SHP77 treated with DMSO at 0.1 percent for 48 hours (cell line): Measurements from ENCODE around the gene PSPN.
A peak's percentile ranks its signal among the peaks of the same experiment; 100 is the strongest.

Source experiments
- DNase-seq: peaks from one replicate; lab custom pipeline; 2025; lab: John Stamatoyannopoulos, UW

Gene PSPN

GRCh38 chr19:6375411-6376010 lies at the start of gene PSPN:
TSS of gene PSPN (minus strand) at chr19:6375933. CDS start at chr19:6375849, 84 bp downstream.
- DNase-seq = no peak

DNA sequence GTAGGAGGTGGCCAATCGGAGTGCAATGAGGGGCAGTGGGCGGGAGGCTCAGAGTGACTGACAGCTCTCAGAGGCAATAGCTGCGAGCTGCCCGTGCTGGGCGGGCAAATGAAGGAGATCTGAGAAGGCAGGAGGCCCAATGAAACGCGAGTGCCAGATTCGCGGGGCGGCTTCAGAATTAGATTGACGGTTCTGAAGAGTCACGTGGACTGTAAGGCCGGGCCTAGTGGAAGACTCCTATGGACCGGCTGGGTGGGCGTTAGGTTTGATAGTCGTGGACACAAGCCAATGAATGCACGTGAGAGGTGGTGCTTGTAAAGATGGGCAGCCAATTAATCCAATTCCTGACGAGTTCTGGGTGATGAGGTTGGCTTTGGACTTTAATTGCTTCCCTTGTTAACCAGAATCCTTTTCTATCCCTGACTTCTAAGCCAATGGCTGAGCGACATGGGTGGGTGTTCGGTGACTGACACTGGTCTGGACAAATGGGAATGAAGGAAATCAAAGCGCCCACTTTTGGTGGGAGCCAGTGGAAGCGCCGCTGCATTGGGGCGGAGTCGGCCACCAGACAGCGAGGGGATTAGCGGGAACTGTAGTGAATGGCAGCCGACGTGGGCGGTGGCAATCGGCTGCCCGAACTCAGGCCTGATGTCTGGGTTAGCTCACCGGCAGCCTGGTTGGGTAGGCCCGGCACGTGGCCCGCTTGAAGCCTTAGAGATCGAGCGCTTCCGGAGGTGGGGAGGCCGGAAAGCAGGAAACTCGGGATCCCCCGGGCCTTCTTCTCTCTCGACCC lies 49.4 kb upstream of the PSPN start:
- DNase-seq = peak; percentile 100

DNA sequence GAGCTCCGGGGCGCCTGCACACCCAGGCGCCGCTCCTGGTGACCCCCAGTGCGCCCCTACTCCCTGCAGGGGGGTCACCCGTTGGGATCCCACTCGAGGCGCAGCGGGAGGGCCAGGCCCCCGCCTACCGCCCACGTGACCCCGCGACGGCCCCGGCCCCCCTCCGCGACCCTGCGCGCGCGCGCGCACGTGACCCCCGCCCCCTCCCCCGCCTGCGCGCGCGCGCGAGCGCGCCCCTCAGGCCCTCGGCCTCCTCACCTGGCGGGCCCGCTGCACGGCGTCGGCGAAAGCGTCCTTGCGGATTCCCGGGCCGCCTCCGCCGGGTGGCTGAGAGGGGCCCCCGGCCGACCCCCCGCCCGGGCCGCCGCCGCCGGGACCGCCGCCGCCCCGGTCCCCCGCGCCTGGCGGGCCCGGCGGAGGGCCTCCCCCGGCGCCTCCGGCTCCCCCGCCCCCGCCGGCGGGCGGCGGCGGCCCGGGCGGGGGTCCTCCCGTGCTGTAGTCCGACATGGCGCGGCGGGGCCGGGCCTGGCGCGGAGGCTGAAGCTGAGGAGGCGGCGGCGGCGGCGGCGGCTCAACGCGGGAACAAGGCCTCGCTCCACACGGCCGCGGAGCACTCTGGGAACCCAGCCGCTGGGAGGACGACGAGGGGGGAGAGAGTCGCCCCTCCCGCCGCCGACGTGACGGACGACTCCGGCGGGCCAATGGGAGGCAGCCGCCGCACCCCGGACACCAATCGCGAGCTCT lies 48.6 kb upstream of the PSPN start, which contains the start of gene KHSRP:
Gene KHSRP (minus strand): TSS at position 617 of the 744 bp plus-strand sequence. CDS start 110 bp downstream, at position 507.
- DNase-seq = no peak

DNA sequence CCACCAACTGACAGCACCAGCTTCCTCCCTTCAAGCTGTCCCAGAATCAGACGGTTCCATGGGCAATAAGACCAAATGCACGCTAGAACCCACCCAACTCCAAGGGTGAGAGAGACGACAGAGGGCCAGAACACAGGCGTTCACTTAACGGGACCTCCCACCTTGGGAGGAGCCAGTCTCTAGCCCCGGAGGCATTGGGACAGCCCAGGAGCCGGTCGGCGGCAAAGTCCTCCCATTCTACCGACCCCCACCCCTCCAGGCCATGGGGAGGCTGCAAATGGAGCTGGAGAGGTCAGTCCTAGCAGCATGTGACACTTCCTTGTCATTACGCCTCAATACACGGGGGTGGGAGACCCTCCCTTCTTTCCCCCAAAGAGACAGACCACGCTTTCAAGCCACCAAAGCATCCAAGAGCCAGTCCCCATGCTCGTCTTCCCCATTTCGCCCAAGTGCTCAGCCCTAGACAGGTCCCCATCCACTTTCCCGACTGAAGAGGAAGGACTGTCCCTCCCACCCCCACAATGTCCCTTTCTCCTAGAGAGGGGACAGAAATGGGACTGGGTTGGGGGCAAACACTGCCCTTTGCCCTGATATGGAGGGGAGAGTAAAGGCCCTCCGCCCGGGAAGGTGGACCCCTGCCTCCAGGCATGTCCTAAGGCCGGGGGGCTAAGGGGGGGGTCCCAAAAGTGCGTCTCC lies 47.9 kb upstream of the PSPN start:
- no peak for DNase-seq

DNA sequence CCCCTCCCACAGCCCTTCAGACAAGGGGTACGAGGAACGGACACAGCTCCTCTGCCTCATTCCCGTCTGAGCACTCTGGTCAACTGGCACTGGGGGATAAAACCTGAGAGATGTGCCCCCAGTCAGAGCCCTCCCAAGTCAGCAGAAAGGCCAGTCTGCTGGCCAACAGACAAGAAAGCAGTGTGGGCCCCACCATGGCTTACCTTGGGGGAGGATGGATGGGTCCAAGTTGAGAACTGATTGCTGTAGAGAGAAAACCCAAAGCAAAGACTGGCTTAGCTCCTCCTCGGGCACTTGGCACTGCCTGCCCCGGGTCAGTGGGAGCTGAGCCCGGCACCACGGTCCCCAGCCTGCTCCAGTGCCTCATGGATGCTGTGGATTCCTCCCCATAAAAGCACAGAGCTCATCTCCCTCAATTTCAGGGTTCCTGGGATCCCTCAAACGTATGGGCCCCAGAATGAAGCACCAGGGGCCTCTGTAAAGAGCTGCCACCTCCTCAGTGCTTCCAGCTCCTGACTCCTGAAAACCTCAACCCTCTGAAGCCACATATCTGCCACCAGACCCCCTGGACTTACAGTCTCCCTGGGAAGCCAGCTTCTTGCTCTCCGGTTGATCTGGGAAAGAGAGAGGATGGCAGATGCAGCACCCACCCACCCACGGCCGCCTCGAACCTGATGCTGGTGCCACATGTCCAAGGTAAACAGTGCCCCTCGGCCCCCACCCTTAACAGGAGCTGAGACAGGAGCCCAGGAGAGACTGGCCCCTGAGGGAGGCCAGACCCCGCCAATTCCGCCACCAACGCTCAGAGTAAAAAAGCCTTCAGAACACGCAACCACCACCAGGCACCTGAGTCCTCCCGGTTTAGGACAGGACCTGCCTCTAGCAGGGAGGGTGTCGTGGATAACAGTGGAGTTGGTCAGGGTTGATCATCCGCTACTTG lies 45.6 kb upstream of the PSPN start:
- DNase-seq = no peak

- no peak for DNase-seq
These were observed 42.8 kb upstream of the PSPN start for GRCh38 chr19:6418562-6418932.

DNA sequence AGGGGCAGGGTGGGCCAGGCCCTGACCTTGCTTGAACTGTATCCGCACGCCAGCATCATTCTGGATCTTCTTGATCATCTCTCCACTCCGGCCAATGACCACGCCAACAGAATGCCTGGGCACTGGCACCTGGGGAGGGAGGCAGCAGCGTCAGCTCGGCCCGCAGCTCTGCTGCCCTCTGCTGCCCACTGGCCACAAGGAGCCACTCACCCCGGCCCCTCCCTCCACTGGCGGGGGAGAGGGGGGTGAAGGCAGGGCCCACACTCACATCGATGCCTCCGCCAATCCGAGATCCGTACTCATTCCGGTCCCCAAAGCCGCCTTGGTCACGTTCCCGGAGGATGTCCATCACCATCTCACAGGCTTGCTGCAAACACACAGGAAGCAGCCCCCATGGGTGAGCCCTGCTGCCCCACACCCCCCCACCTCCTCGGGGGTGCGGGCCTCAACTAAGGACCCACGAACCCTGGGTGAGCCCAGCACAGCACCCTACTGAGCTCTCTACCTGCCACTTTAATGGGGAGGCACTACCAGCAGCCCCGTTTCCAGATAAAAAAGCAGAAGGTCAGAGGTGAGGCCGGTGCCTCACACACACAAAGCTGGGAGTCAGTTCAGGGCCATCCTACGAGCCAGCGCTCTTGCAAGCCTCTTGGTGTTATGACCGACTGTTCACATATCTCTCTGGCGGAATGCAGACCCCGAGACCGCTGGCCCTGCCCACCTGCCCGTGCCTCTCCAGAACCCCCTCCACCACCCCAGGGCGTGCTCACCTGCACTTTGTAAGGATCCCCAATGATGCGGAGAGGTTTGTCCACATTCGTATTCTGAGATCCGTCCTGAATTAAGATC lies 42.2 kb upstream of the PSPN start:
- no peak for DNase-seq

- no peak for DNase-seq
These were observed 41.1 kb upstream of the PSPN start for GRCh38 chr19:6416658-6417405.

- DNase-seq = no peak
These were observed 40.0 kb upstream of the PSPN start for GRCh38 chr19:6415591-6416190.

DNA sequence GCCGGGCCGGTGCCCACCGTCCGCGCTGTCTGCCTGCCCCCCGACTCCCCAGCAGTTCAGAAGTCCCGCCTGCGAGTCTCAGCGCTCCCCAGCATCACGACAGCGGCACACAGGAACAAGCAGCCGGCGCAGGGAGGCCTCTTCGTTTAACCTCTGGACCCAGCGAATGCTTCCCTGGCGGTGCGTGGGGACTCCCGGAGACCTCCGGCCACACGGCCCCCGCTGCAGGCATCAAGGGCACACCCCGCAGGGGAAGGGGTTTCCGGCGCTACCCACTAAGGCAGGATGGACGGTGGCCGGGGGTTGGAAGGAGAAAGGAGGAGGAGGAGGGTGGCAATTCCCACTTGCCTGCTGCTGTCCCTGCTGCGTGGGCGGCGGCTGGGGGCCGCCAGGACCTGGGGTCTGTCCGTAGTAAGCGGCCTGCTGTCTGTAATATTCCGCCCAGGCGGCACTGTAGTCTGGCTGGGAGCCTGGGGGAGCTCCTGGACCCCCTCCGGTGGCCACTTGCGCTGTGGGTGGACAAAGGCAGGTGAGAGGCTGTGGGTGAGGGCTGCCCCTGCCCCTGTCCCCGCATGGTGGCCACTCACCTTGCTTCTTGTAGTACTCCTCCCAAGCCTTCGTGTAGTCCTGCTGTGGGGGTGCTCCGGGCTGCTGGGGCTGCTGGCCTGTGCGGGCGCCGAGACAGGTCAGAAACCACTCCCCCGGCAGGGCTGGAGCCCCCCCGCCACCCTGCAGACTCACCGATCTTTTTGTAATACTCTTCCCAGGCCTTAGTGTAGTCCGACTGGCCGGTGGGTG lies 39.3 kb upstream of the PSPN start:
- no peak for DNase-seq

- no peak for DNase-seq
These were observed 38.2 kb upstream of the PSPN start for GRCh38 chr19:6413721-6414643.

DNA sequence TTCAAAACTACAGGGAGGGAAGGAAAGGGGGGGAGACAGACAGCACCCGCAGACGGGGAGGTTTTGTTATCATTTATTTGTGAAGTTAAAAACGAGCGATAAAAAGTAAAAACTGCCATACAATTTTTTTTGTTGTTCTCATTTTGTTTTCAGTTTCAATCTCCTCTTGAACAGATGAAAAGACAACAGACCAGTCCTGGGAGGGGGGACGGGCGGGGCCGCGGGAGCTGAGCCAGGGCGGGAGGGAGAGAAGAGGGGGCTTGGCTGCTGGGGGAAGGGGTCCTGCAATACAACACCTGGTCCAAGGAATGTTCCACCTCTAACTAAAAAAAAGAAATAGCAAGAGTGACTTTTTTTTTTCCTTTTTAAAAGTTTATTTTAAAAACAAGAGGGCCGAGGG lies 37.6 kb upstream of the PSPN start:
- no peak for DNase-seq

GRCh38 chr19:6412447-6413091 lies 36.8 kb upstream of the PSPN start:
- DNase-seq = no peak

DNA sequence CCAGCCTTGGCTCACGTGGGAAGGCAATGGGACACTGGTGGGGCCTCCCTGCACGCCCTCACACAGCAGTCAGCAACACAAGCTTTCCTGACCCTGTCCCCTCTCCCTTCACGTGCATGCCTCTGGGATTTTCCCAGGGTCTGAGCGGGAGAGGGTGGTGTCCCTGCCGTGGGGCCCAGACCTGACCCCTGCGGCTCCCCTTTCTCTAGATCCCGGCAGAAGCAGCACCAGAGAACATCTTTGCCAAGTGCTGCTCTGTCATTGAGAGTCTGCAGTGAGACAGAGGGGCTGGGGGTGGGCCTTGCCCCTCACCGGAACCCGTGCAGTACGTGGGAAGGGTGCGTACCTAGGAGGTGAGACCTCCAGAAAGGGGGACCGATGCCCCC lies 36.3 kb upstream of the PSPN start:
- no peak for DNase-seq

GRCh38 chr19:6409346-6409745 lies 33.6 kb upstream of the PSPN start:
- DNase-seq = no peak

- no peak for DNase-seq
These were observed 30.7 kb upstream of the PSPN start for GRCh38 chr19:6406401-6406800.
